Measurements from ENCODE around the gene LYSMD3.

The LYSMD3 gene

DNA sequence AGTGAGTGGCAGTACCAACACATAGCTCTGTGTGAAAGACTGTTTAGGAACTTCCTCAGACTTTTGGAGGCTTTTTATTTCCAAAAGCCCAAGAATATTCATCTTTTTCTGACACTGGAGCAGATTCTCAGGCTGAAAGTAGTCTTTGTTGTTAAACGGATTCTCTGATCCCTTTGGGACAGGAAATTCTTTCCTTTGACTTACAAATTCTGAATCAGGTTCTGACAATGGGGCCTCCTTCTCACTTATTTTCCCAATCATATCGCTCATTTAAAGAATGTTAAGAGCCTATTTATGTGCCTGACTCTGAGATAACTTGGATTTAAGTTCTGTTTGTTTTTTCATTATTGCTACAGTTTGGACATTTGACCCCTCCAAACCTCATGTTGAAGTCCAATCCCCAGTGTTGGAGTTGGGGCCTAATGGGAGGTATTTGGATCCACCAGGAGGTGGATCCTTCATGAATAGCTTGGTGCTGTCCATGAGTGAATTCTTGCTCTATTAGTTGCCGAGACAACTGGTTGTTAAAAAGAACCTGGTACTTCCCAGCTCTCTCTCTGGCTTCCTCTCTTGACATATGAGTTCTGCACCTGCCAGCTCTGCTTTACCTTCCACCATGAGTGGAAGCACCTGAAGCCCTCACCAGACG lies 25.1 kb upstream of the LYSMD3 start:
- Histone ChIP-seq H3K4me3 (ENCODE audit: low read depth, low read length, poor library complexity, severe bottlenecking) (no peak overlapping the region), H3K79me2 (ENCODE audit: insufficient read depth, low read length) (no peaks in the 10 kb centered on the region), H4K20me1 (ENCODE audit: insufficient read depth, low read length) (no peaks in the 10 kb centered on the region), H3K9me2 (ENCODE audit: low read depth, low read length) (no peaks in the 10 kb centered on the region), H2AFZ (ENCODE audit: low read length) (no peak overlapping the region), H3K27me3 (ENCODE audit: insufficient read depth, low read length) (peaks cover 5% of the 10 kb centered on the region; the same call in 1 of the 2 replicates), H3K9me3 (ENCODE audit: low read length) (no peaks in the 10 kb centered on the region), H3K36me3 (ENCODE audit: insufficient read depth, low read length) (no peaks in the 10 kb centered on the region), H3K4me1 (ENCODE audit: insufficient read depth, low read length, severe bottlenecking) (no peaks in the 10 kb centered on the region), H3K9ac (ENCODE audit: low read length) (no peak overlapping the region), H3F3A (ENCODE audit: insufficient read depth, low read length) (no peaks in the 10 kb centered on the region), H3K27ac (ENCODE audit: low read depth, low read length, poor library complexity, severe bottlenecking) (no peak overlapping the region), H3K4me2 (ENCODE audit: low read length) (no peak overlapping the region)
- TF ChIP-seq, protein P1, sequence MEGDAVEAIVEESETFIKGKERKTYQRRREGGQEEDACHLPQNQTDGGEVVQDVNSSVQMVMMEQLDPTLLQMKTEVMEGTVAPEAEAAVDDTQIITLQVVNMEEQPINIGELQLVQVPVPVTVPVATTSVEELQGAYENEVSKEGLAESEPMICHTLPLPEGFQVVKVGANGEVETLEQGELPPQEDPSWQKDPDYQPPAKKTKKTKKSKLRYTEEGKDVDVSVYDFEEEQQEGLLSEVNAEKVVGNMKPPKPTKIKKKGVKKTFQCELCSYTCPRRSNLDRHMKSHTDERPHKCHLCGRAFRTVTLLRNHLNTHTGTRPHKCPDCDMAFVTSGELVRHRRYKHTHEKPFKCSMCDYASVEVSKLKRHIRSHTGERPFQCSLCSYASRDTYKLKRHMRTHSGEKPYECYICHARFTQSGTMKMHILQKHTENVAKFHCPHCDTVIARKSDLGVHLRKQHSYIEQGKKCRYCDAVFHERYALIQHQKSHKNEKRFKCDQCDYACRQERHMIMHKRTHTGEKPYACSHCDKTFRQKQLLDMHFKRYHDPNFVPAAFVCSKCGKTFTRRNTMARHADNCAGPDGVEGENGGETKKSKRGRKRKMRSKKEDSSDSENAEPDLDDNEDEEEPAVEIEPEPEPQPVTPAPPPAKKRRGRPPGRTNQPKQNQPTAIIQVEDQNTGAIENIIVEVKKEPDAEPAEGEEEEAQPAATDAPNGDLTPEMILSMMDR (IDR thresholded peaks at IDR 0.05; ENCODE audit: low read length): no peak
- no peak for TF ChIP-seq EZH2 (IDR thresholded peaks at IDR 0.05; ENCODE audit: borderline replicate concordance, low read length)

DNA sequence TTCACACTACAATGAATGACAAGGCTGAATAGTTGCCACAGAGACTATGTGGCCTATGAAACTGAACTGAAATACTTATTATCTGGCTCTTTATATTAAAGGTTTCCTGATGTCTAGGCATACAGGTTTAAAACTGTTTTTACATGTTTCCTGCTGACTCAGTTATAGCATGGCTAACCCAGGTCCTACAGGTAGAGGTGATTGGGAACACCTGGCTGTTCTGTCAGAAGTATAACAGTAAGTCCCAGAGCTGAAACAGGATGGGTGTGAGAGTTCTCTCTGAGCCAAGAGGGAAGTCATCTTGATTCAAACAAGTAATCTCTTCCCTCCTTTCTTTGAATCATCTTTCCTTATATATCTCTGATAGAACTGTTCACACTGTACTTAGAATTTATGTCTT lies 24.3 kb upstream of the LYSMD3 start:
- Histone ChIP-seq H3K79me2 (ENCODE audit: insufficient read depth, low read length) (no peaks in the 10 kb centered on the region), H3K27ac (ENCODE audit: low read depth, low read length, poor library complexity, severe bottlenecking) (no peak overlapping the region), H3K4me1 (ENCODE audit: insufficient read depth, low read length, severe bottlenecking) (no peaks in the 10 kb centered on the region), H3K36me3 (ENCODE audit: insufficient read depth, low read length) (no peaks in the 10 kb centered on the region), H3K4me3 (ENCODE audit: low read depth, low read length, poor library complexity, severe bottlenecking) (no peak overlapping the region), H3K9me2 (ENCODE audit: low read depth, low read length) (no peaks in the 10 kb centered on the region), H4K20me1 (ENCODE audit: insufficient read depth, low read length) (no peaks in the 10 kb centered on the region), H2AFZ (ENCODE audit: low read length) (no peak overlapping the region), H3K9me3 (ENCODE audit: low read length) (no peaks in the 10 kb centered on the region), H3F3A (ENCODE audit: insufficient read depth, low read length) (no peaks in the 10 kb centered on the region), H3K4me2 (ENCODE audit: low read length) (no peak overlapping the region), H3K9ac (ENCODE audit: low read length) (no peak overlapping the region), H3K27me3 (ENCODE audit: insufficient read depth, low read length) (peaks cover 5% of the 10 kb centered on the region; the same call in 1 of the 2 replicates)
- TF ChIP-seq, protein P1 (IDR thresholded peaks at IDR 0.05; ENCODE audit: low read length): no peak
- no peak for TF ChIP-seq EZH2 (IDR thresholded peaks at IDR 0.05; ENCODE audit: borderline replicate concordance, low read length)

DNA sequence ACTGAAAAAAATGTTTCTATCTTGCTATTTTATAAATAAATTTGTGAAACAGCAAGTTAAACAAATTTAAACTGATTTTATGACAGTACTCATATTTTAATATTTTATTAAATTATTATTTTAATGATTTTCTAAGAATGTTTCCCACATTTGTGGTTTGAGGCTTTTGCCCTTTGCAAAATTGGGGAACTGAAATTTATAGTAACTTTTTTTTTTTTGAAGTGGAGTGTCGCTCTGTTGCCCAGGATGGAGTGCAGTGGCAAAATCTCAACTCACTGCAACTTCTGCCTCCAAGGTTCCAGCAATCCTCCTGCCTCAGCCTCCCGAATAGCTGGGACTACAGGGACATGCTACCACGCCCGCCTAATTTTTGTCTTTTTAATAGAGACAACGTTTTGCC lies 22.0 kb upstream of the LYSMD3 start:
- Histone ChIP-seq H3F3A (ENCODE audit: insufficient read depth, low read length) (no peaks in the 10 kb centered on the region), H3K4me2 (ENCODE audit: low read length) (no peak overlapping the region), H3K4me3 (ENCODE audit: low read depth, low read length, poor library complexity, severe bottlenecking) (no peak overlapping the region), H3K27me3 (ENCODE audit: insufficient read depth, low read length) (no peaks in the 10 kb centered on the region), H2AFZ (ENCODE audit: low read length) (no peak overlapping the region), H4K20me1 (ENCODE audit: insufficient read depth, low read length) (no peaks in the 10 kb centered on the region), H3K9me2 (ENCODE audit: low read depth, low read length) (no peaks in the 10 kb centered on the region), H3K27ac (ENCODE audit: low read depth, low read length, poor library complexity, severe bottlenecking) (no peak overlapping the region), H3K9me3 (ENCODE audit: low read length) (no peaks in the 10 kb centered on the region), H3K9ac (ENCODE audit: low read length) (no peak overlapping the region), H3K79me2 (ENCODE audit: insufficient read depth, low read length) (no peaks in the 10 kb centered on the region), H3K36me3 (ENCODE audit: insufficient read depth, low read length) (no peaks in the 10 kb centered on the region), H3K4me1 (ENCODE audit: insufficient read depth, low read length, severe bottlenecking) (no peaks in the 10 kb centered on the region)
- TF ChIP-seq, protein P1 (IDR thresholded peaks at IDR 0.05; ENCODE audit: low read length): no peak
- TF ChIP-seq EZH2 (IDR thresholded peaks at IDR 0.05; ENCODE audit: borderline replicate concordance, low read length): no peak
